Suprapubic skin (tissue), 3 donors: ENCODE data around the gene DAB1.

Experiments
- CTCF ChIP-seq, 2 donors: fragments of 200-600 bp in 1 of 2; fragments of 450-650 bp in 1 of 2; sonication (generic) in 1 of 2; IDR thresholded peaks; one replicate each; pipeline ENCODE4 v1.5.1; 2016 to 2019; ENCODE audit warnings: antibody characterized with exemption in 2 of 2, mild to moderate bottlenecking in 1 of 2, moderate library complexity in 1 of 2
- POLR2A ChIP-seq, 2 donors: fragments of 450-650 bp; IDR thresholded peaks; one replicate each; pipeline ENCODE4 v1.6.1; 2017; ENCODE audit warnings: antibody characterized with exemption in 2 of 2, mild to moderate bottlenecking in 2 of 2, moderate library complexity in 2 of 2

GRCh38 chr1:57232500-57232899 lies 191.4 kb downstream of the DAB1 start:
- TF ChIP-seq CTCF (IDR thresholded peaks at IDR 0.05) (no peak), POLR2A (IDR thresholded peaks at IDR 0.05) (no peak)
